HepG2 (cell line): Measurements from ENCODE around the gene HOXA10. TPM values are rescaled to one million over a fixed set of nuclear protein-coding genes. Genes with fewer than 3 reads are reported as not detected.
A peak's percentile ranks its signal among the peaks of the same experiment; 100 is the strongest.

Source experiments
- ATRX ChIP-seq: sonication (generic); formaldehyde crosslinking; IDR thresholded peaks from 2 replicates; pipeline ENCODE4 v1.4.0; 2020; ENCODE audit warnings: missing genetic modification reagents, borderline replicate concordance
- BCL6 ChIP-seq: IDR thresholded peaks from 2 replicates; pipeline ENCODE4 v1.6.1; 2016; ENCODE audit warnings: missing genetic modification reagents, missing compliant biosample characterization
- CHD2 ChIP-seq: IDR thresholded peaks from 2 replicates; pipeline ENCODE4 v1.6.1; 2011; ENCODE audit warnings: low read depth, low read length, improper control_type of control experiment
- E2F2 ChIP-seq: sonication (generic); formaldehyde crosslinking; IDR thresholded peaks from 2 replicates; pipeline ENCODE4 v1.4.0; 2020; ENCODE audit warnings: missing genetic modification reagents, borderline replicate concordance
- ERF ChIP-seq: IDR thresholded peaks from 2 replicates; pipeline ENCODE4 v1.6.1; 2018; ENCODE audit warnings: missing biosample characterization, missing genetic modification reagents
- HOMEZ ChIP-seq: IDR thresholded peaks from 2 replicates; pipeline ENCODE4 v1.6.1; 2016; ENCODE audit warnings: low read depth
- LCORL ChIP-seq, 2 experiments: fragments of 450-650 bp in 1 of 2; sonication (generic) in 1 of 2; formaldehyde crosslinking in 1 of 2; IDR thresholded peaks; 2 replicates each; pipeline versions ENCODE4 v1.5.0 to v1.6.1; 2017 to 2020; ENCODE audit warnings: antibody characterized with exemption in 1 of 2, missing genetic modification reagents in 1 of 2
- MED1 ChIP-seq: sonication (generic); formaldehyde crosslinking; IDR thresholded peaks from 2 replicates; pipeline ENCODE4 v1.4.0; 2020; ENCODE audit warnings: missing genetic modification reagents
- NFYC ChIP-seq: IDR thresholded peaks from 2 replicates; pipeline ENCODE4 v1.6.1; 2016; ENCODE audit warnings: missing genetic modification reagents, missing compliant biosample characterization
- PPARG ChIP-seq: conservative IDR thresholded peaks from 2 replicates; pipeline ENCODE4 v1.6.1; 2016; ENCODE audit warnings: missing biosample characterization, missing genetic modification reagents
- PRPF4 ChIP-seq: fragments of 200-400 bp; formaldehyde crosslinking; IDR thresholded peaks from 2 replicates; pipeline ENCODE4 v1.6.1; 2016; ENCODE audit warnings: low read length, low read depth; ENCODE audit not compliant: poor library complexity, severe bottlenecking
- RBM22 ChIP-seq: fragments of 200-400 bp; formaldehyde crosslinking; optimal IDR thresholded peaks from 2 replicates; pipeline ENCODE3; 2017; ENCODE audit warnings: mild to moderate bottlenecking, low read length, moderate library complexity
- RFXAP ChIP-seq: sonication (generic); formaldehyde crosslinking; IDR thresholded peaks from 2 replicates; pipeline ENCODE4 v1.4.0; 2020; ENCODE audit warnings: missing genetic modification reagents, borderline replicate concordance
- SAP130 ChIP-seq: IDR thresholded peaks from 2 replicates; pipeline ENCODE4 v1.6.1; 2016; ENCODE audit warnings: low read depth
- SP4 ChIP-seq: sonication (generic); formaldehyde crosslinking; IDR thresholded peaks from 2 replicates; pipeline ENCODE4 v1.8.1; 2023; ENCODE audit warnings: mild to moderate bottlenecking, missing genetic modification reagents
- TEAD2 ChIP-seq: sonication (generic); formaldehyde crosslinking; IDR thresholded peaks from 2 replicates; pipeline ENCODE4 v1.9.0; 2021; ENCODE audit warnings: missing genetic modification reagents
- YEATS4 ChIP-seq: sonication (generic); formaldehyde crosslinking; IDR thresholded peaks from 2 replicates; pipeline ENCODE4 v1.4.0; 2020; ENCODE audit warnings: missing genetic modification reagents, borderline replicate concordance
- ZFAT ChIP-seq: sonication (generic); formaldehyde crosslinking; conservative IDR thresholded peaks from 2 replicates; pipeline ENCODE4 v1.8.1; 2023; ENCODE audit warnings: missing genetic modification reagents, inconsistent platforms
- ZIK1 ChIP-seq: sonication (generic); formaldehyde crosslinking; IDR thresholded peaks from 2 replicates; pipeline ENCODE4 v1.5.0; 2020; ENCODE audit warnings: mild to moderate bottlenecking, low read depth, missing genetic modification reagents, borderline replicate concordance
- ZMAT3 ChIP-seq: sonication (generic); formaldehyde crosslinking; conservative IDR thresholded peaks from 2 replicates; pipeline ENCODE4 v1.7.0; 2021; ENCODE audit warnings: missing genetic modification reagents
- ZMYM4 ChIP-seq: sonication (generic); formaldehyde crosslinking; IDR thresholded peaks from 2 replicates; pipeline ENCODE4 v1.8.1; 2023; ENCODE audit warnings: mild to moderate bottlenecking, missing genetic modification reagents
- ZNF10 ChIP-seq: sonication (generic); formaldehyde crosslinking; IDR thresholded peaks from 2 replicates; pipeline ENCODE4 v1.4.0; 2020; ENCODE audit warnings: mild to moderate bottlenecking, low read depth, missing genetic modification reagents, borderline replicate concordance
- ZNF121 ChIP-seq: sonication (generic); formaldehyde crosslinking; IDR thresholded peaks from 2 replicates; pipeline ENCODE4 v1.5.0; 2020; ENCODE audit warnings: mild to moderate bottlenecking, missing genetic modification reagents
- ZNF207 ChIP-seq: fragments of 450-650 bp; IDR thresholded peaks from 2 replicates; pipeline ENCODE4 v1.6.1; 2016; ENCODE audit warnings: antibody characterized with exemption, borderline replicate concordance
- ZNF460 ChIP-seq: sonication (generic); formaldehyde crosslinking; IDR thresholded peaks from 2 replicates; pipeline ENCODE4 v1.5.1; 2020; ENCODE audit warnings: missing genetic modification reagents, mild to moderate bottlenecking, borderline replicate concordance
- ZNF546 ChIP-seq: sonication (generic); formaldehyde crosslinking; conservative IDR thresholded peaks from 2 replicates; pipeline ENCODE4 v1.8.1; 2023; ENCODE audit warnings: mild to moderate bottlenecking, missing genetic modification reagents
- ZNF678 ChIP-seq: sonication (generic); formaldehyde crosslinking; IDR thresholded peaks from 2 replicates; pipeline ENCODE4 v1.4.0; 2020; ENCODE audit warnings: mild to moderate bottlenecking, missing genetic modification reagents
- ZNF766 ChIP-seq: sonication (generic); formaldehyde crosslinking; IDR thresholded peaks from 2 replicates; pipeline ENCODE4 v1.5.0; 2020; ENCODE audit warnings: missing genetic modification reagents, borderline replicate concordance
- ZNF773 ChIP-seq: sonication (generic); formaldehyde crosslinking; IDR thresholded peaks from 2 replicates; pipeline ENCODE4 v1.4.0; 2020; ENCODE audit warnings: missing genetic modification reagents, borderline replicate concordance
- ZNF775 ChIP-seq: sonication (generic); formaldehyde crosslinking; IDR thresholded peaks from 2 replicates; pipeline ENCODE4 v1.4.0; 2020; ENCODE audit warnings: missing genetic modification reagents, mild to moderate bottlenecking, moderate library complexity, borderline replicate concordance
- ZSCAN9 ChIP-seq: IDR thresholded peaks from 2 replicates; pipeline ENCODE4 v1.6.1; 2016; ENCODE audit warnings: borderline replicate concordance
- polyA plus RNA-seq, 8 experiments: library from polyadenylated mRNA; depleted of rRNA in 3 of 8; stranded (reverse) in 7 of 8; unstranded in 1 of 8; fragments of >200 nt; fragmentation: Illumina TruSeq in 4 of 8; extraction: Trizol in 4 of 8; gene quantifications; 2 replicates each; pipeline versions ENCODE4 v1.2.1 to v1.2.3, GENCODE V29; 2011 to 2016; ENCODE audit warnings: low read depth in 4 of 8, missing spikeins in 1 of 8, mixed read lengths in 1 of 8; ENCODE audit not compliant: insufficient read depth in 1 of 8
- total RNA-seq, 5 experiments: library from RNA; depleted of rRNA; stranded (reverse); fragments of >200 nt; fragmentation: Illumina TruSeq; extraction: Trizol; gene quantifications; 2 replicates each; pipeline ENCODE4 v1.2.3, GENCODE V29; 2016; ENCODE audit warnings: low read depth in 1 of 5

Gene HOXA10
- total and polyA plus RNA-seq, 2 of the 13 experiments (the other 11 are each of a cell fraction or from before 2014, with no cell fraction given): not detected

GRCh38 chr7:27133409-27134231, 40.5 kb downstream of the HOXA10 start (continued):
- TF ChIP-seq ATRX (CRISPR knock-in tag): no peak
- no peak for TF ChIP-seq ZNF460 (CRISPR knock-in tag)
- no peak for TF ChIP-seq ZNF773 (CRISPR knock-in tag)
- peak; percentile 92 for TF ChIP-seq BCL6
- no peak for TF ChIP-seq ERF (CRISPR knock-in tag)
- TF ChIP-seq ZMAT3 (CRISPR knock-in tag): no peak
- peak; percentile 66 for TF ChIP-seq SAP130 (CRISPR knock-in tag)
- TF ChIP-seq CHD2: no peak
- no peak for TF ChIP-seq ZSCAN9 (CRISPR knock-in tag)
- no peak for TF ChIP-seq YEATS4 (CRISPR knock-in tag)
- TF ChIP-seq ZNF546 (CRISPR knock-in tag): no peak
- no peak; the same call in 1 of the 2 replicates for TF ChIP-seq NFYC (CRISPR knock-in tag)
- no peak for TF ChIP-seq E2F2 (CRISPR knock-in tag)
- no peak for TF ChIP-seq ZNF10 (CRISPR knock-in tag)
- TF ChIP-seq SP4: 0 out of 2 replicates have a peak, but pooled peaks have one; percentile 16
- TF ChIP-seq ZNF207: no peak
- no peak for TF ChIP-seq TEAD2
- TF ChIP-seq RFXAP (CRISPR knock-in tag): no peak
- TF ChIP-seq ZNF121 (CRISPR knock-in tag): no peak
- no peak for TF ChIP-seq PRPF4
- no peak for TF ChIP-seq ZNF766 (CRISPR knock-in tag)
- TF ChIP-seq HOMEZ: no peak
- TF ChIP-seq ZFAT (CRISPR knock-in tag): no peak
- no peak for TF ChIP-seq ZNF678 (CRISPR knock-in tag)
- TF ChIP-seq ZIK1 (CRISPR knock-in tag): no peak
- peak; percentile 46; the same call in 1 of the 2 replicates for TF ChIP-seq MED1
- TF ChIP-seq RBM22: no peak
- no peak for TF ChIP-seq ZMYM4 (CRISPR knock-in tag)
- TF ChIP-seq PPARG (CRISPR knock-in tag): peak; percentile 64
- TF ChIP-seq ZNF775 (CRISPR knock-in tag): no peak
- TF ChIP-seq LCORL (IDR thresholded peaks at IDR 0.05): no peak
- peak; percentile 67; the same call in 1 of the 2 replicates for TF ChIP-seq LCORL (CRISPR knock-in tag; IDR thresholded peaks at IDR 0.05)
